ENCODE data around the gene COL7A1.

GRCh38 chr3:48555231-48555948 lies 39.7 kb downstream of the COL7A1 start:
- TF ChIP-seq CTCF (IDR thresholded peaks at IDR 0.05) (no peak), POLR2A (IDR thresholded peaks at IDR 0.05) (no peak)
